K562 (cell line): ENCODE results near the gene RRAGD. TPM values are rescaled to one million over a fixed set of nuclear protein-coding genes. Genes with fewer than 3 reads are reported as not detected.

ENCODE experiments used
- ATAC-seq: fragments of 200-7000 bp; cut with Tn5 transposase; 3 replicates; pipeline ENCODE4 v1.9.1; 2020; ENCODE audit warnings: moderate library complexity
- BruUV-seq: library from RNA; stranded (reverse); fragments of 400-500 nt; replicated peaks from 2 replicates; lab custom pipeline; 2021; lab: Mats Ljungman, UMichigan
- CTCF ChIA-PET: fragments of 300-600 bp; formaldehyde crosslinking; extraction: SDS; loops from one replicate; lab custom pipeline; 2021; ENCODE audit warnings: low intra/inter-chr PET ratio; lab: Yijun Ruan, JAX
- POLR2A ChIA-PET: fragments of 300-600, 350-650 bp; sonication (Branson Sonifier 250); formaldehyde crosslinking; extraction: SDS; loops from one replicate; lab custom pipeline; 2021; ENCODE audit warnings: antibody characterized with exemption, inconsistent platforms; lab: Yijun Ruan, JAX
- DNase-seq, 4 experiments: peaks; one replicate each; pipeline versions ENCODE4 v3.0.0 to v3.0.0-alpha.2; 2011 to 2018; ENCODE audit warnings: low spot score in 3 of 4, mixed read lengths in 3 of 4; ENCODE audit errors: extremely low read depth in 1 of 4
- FAIRE-seq: peaks from 2 replicates; lab custom pipeline; 2011; peaks lifted over from hg19 to GRCh38; lab: Jason Lieb, UNC
- H2AFZ ChIP-seq: 2 replicates; pipeline ENCODE4 v1.6.0; 2011; ENCODE audit warnings: low read depth, low read length, control low read depth, inconsistent platforms
- H3K27ac ChIP-seq: fragments of 200-600 bp; 3 replicates; pipeline ENCODE4 v1.8.0; 2011; ENCODE audit warnings: low read depth, mild to moderate bottlenecking, control low read depth, inconsistent platforms, low read length, moderate library complexity, mixed read lengths; ENCODE audit errors: extremely low read depth
- H3K27me3 ChIP-seq, 2 experiments: fragments of 300-600 bp in 1 of 2; 2 replicates in 1 of 2; 3 replicates in 1 of 2; pipeline versions ENCODE4 v1.6.0 to v1.8.0; 2011; ENCODE audit warnings: inconsistent platforms in 2 of 2, low read length in 2 of 2, mild to moderate bottlenecking in 1 of 2, mixed read lengths in 1 of 2, moderate library complexity in 1 of 2; ENCODE audit not compliant: control insufficient read depth in 2 of 2, insufficient read depth in 2 of 2
- H3K36me3 ChIP-seq: fragments of 300-600 bp; 3 replicates; pipeline ENCODE4 v1.8.0; 2011; ENCODE audit warnings: mild to moderate bottlenecking, low read length, inconsistent platforms; ENCODE audit not compliant: control insufficient read depth, insufficient read depth
- H3K4me1 ChIP-seq, 2 experiments: fragments of 200-600 bp in 1 of 2; replicated peaks in 1 of 2; 2 replicates in 1 of 2; 3 replicates in 1 of 2; pipeline versions ENCODE4 v1.5.1 to v1.8.0; 2011; ENCODE audit warnings: inconsistent platforms in 2 of 2, low read length in 2 of 2, mild to moderate bottlenecking in 1 of 2, mixed read lengths in 1 of 2, moderate library complexity in 1 of 2; ENCODE audit not compliant: control insufficient read depth in 2 of 2, insufficient read depth in 2 of 2
- H3K4me2 ChIP-seq: 2 replicates; pipeline ENCODE4 v1.6.1; 2011; ENCODE audit warnings: low read length, control low read depth, inconsistent platforms, mixed read lengths; ENCODE audit not compliant: insufficient read depth
- H3K4me3 ChIP-seq: fragments of 200-600 bp; sonication (generic), shearing (Covaris generic); 2 replicates; pipeline ENCODE4 v1.5.1; 2016; ENCODE audit warnings: control low read depth, inconsistent platforms
- H3K79me2 ChIP-seq: fragments of 200-600 bp; 3 replicates; pipeline ENCODE4 v1.8.0; 2011; ENCODE audit warnings: low read length, inconsistent platforms; ENCODE audit not compliant: control insufficient read depth, insufficient read depth
- H3K9ac ChIP-seq, 2 experiments: 2 replicates each; pipeline versions ENCODE4 v1.6.0 to v1.6.1; 2011; ENCODE audit warnings: low read depth in 2 of 2, low read length in 2 of 2, control low read depth in 1 of 2, inconsistent platforms in 1 of 2, mild to moderate bottlenecking in 1 of 2, mixed read lengths in 1 of 2; ENCODE audit not compliant: insufficient read depth in 1 of 2
- H3K9me1 ChIP-seq: one replicate; pipeline ENCODE4 v1.6.0; 2011; ENCODE audit warnings: inconsistent platforms, mild to moderate bottlenecking, low read length, moderate library complexity; ENCODE audit not compliant: control insufficient read depth, insufficient read depth
- H3K9me3 ChIP-seq: replicated peaks from 2 replicates; pipeline ENCODE4 v1.5.1; 2011; ENCODE audit warnings: low read depth, low read length, inconsistent platforms; ENCODE audit not compliant: control insufficient read depth, insufficient read depth
- H4K20me1 ChIP-seq: replicated peaks from 2 replicates; pipeline ENCODE4 v1.6.1; 2011; ENCODE audit warnings: low read length, inconsistent platforms, mixed read lengths; ENCODE audit not compliant: control insufficient read depth, insufficient read depth
- ILK ChIP-seq: fragments of 450-650 bp; IDR thresholded peaks from 2 replicates; pipeline ENCODE4 v1.6.1; 2016; ENCODE audit warnings: missing genetic modification characterization, low read depth, mild to moderate bottlenecking, missing compliant biosample characterization, moderate library complexity, borderline replicate concordance
- POLR2B ChIP-seq: fragments of 450-650 bp; IDR thresholded peaks from 2 replicates; pipeline ENCODE4 v1.6.1; 2018; ENCODE audit warnings: low read depth; ENCODE audit not compliant: partially characterized antibody
- SAP30 ChIP-seq: fragments of 200-600 bp; sonication (generic); IDR thresholded peaks from 2 replicates; pipeline ENCODE4 v1.6.1; 2012; ENCODE audit warnings: borderline replicate concordance, low read depth, mild to moderate bottlenecking, moderate library complexity, low read length, control low read depth, inconsistent platforms; ENCODE audit not compliant: insufficient read depth, poor library complexity, severe bottlenecking
- SMC3 ChIP-seq: conservative IDR thresholded peaks from 2 replicates; pipeline ENCODE4 v1.6.1; 2011; ENCODE audit warnings: low read depth, low read length, improper control_type of control experiment; ENCODE audit not compliant: insufficient read depth
- ZNF436 ChIP-seq: fragments of 250-450, 450-650 bp; sonication (Bioruptor Pico); formaldehyde crosslinking; IDR thresholded peaks from 2 replicates; pipeline ENCODE4 v1.7.0; 2020; ENCODE audit warnings: mild to moderate bottlenecking
- ZNF639 ChIP-seq, 2 experiments: fragments of 200-800 bp in 1 of 2; sonication (Bioruptor generic) in 1 of 2; sonication (generic) in 1 of 2; formaldehyde crosslinking in 1 of 2; IDR thresholded peaks in 1 of 2; conservative IDR thresholded peaks in 1 of 2; 2 replicates each; pipeline versions ENCODE4 v1.5.0 to v1.6.1; 2016 to 2020; ENCODE audit warnings: missing compliant biosample characterization in 1 of 2, missing genetic modification characterization in 1 of 2, missing genetic modification reagents in 1 of 2
- ZNF77 ChIP-seq: fragments of 250-450 bp; sonication (Bioruptor Pico); IDR thresholded peaks from 2 replicates; pipeline ENCODE4 v1.5.0; 2020
- in situ Hi-C: fragments of 300-500 bp; cut with MboI; formaldehyde crosslinking; loops from 4 replicates; pipeline ENCODE4 v1.15.0; 2018; ENCODE audit warnings: inconsistent platforms, mixed read lengths
- intact Hi-C: fragments of 100-400 bp; cut with micrococcal nuclease; formaldehyde crosslinking; loops from 2 replicates; pipeline ENCODE4 v1.14.2; 2022
- polyA plus RNA-seq, 8 experiments: library from polyadenylated mRNA; depleted of rRNA in 4 of 8; stranded (reverse) in 5 of 8; unstranded in 3 of 8; fragments of >200 nt; fragmentation: Nextera tagmentation in 2 of 8; fragmentation: Illumina TruSeq in 1 of 8; extraction: Ambion mirVana in 2 of 8; extraction: Trizol in 1 of 8; gene quantifications; 2 replicates each; pipeline versions ENCODE4 v1.2.1 to v1.2.3, GENCODE V29; 2011 to 2014; ENCODE audit warnings: inconsistent platforms in 1 of 8, missing spikeins in 1 of 8
- total RNA-seq, 7 experiments: library from RNA; depleted of rRNA in 6 of 7; stranded (reverse); fragments of >200 nt in 6 of 7; fragmentation: Illumina TruSeq in 2 of 7; extraction: Trizol in 2 of 7; gene quantifications; 2 replicates each; pipeline versions ENCODE4 v1.2.1 to v1.2.3, GENCODE V29; 2011 to 2021; ENCODE audit warnings: low replicate concordance in 1 of 7
- TF ChIP-seq, protein P1 (sequence below), 3 experiments: IDR thresholded peaks in 2 of 3; conservative IDR thresholded peaks in 1 of 3; 2 replicates each; pipeline ENCODE4 v1.5.1; 2011 to 2012; ENCODE audit warnings: low read length in 3 of 3, mild to moderate bottlenecking in 3 of 3, control low read depth in 2 of 3, improper control_type of control experiment in 1 of 3, inconsistent platforms in 1 of 3, low read depth in 1 of 3, mixed read lengths in 1 of 3, moderate library complexity in 1 of 3; ENCODE audit not compliant: insufficient read depth in 2 of 3
- TF ChIP-seq, protein P2 (sequence below): sonication (generic); formaldehyde crosslinking; IDR thresholded peaks from 2 replicates; pipeline ENCODE4 v1.8.1; 2023; ENCODE audit warnings: mild to moderate bottlenecking, missing genetic modification reagents
- TF ChIP-seq, protein P3 (sequence below): fragments of 150-350 bp; IDR thresholded peaks from 2 replicates; pipeline ENCODE4 v1.6.1; 2014; ENCODE audit warnings: low read depth, mild to moderate bottlenecking, low read length, borderline replicate concordance

Gene RRAGD
- total and polyA plus RNA-seq, 9 of the 15 experiments (the other 6 are each of a cell fraction or from before 2014, with no cell fraction given), result 0.03 to 0.07 (median 0.04) TPM; not detected in 6

- TF ChIP-seq, protein P1, sequence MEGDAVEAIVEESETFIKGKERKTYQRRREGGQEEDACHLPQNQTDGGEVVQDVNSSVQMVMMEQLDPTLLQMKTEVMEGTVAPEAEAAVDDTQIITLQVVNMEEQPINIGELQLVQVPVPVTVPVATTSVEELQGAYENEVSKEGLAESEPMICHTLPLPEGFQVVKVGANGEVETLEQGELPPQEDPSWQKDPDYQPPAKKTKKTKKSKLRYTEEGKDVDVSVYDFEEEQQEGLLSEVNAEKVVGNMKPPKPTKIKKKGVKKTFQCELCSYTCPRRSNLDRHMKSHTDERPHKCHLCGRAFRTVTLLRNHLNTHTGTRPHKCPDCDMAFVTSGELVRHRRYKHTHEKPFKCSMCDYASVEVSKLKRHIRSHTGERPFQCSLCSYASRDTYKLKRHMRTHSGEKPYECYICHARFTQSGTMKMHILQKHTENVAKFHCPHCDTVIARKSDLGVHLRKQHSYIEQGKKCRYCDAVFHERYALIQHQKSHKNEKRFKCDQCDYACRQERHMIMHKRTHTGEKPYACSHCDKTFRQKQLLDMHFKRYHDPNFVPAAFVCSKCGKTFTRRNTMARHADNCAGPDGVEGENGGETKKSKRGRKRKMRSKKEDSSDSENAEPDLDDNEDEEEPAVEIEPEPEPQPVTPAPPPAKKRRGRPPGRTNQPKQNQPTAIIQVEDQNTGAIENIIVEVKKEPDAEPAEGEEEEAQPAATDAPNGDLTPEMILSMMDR (IDR thresholded peaks at IDR 0.05 in 2 of 3, conservative IDR thresholded peaks at IDR 0.05 in 1 of 3; ENCODE audit: insufficient read depth in 2 of 3, low read depth in 1 of 3, low read length in 3 of 3), result peak; percentile 72 to 83 (median 80)
- TF ChIP-seq SMC3, result 0 out of 2 replicates have a peak, but pooled peaks have one; percentile 23
- TF ChIP-seq ZNF436 (CRISPR knock-in tag), result no peak
- TF ChIP-seq, protein P2, sequence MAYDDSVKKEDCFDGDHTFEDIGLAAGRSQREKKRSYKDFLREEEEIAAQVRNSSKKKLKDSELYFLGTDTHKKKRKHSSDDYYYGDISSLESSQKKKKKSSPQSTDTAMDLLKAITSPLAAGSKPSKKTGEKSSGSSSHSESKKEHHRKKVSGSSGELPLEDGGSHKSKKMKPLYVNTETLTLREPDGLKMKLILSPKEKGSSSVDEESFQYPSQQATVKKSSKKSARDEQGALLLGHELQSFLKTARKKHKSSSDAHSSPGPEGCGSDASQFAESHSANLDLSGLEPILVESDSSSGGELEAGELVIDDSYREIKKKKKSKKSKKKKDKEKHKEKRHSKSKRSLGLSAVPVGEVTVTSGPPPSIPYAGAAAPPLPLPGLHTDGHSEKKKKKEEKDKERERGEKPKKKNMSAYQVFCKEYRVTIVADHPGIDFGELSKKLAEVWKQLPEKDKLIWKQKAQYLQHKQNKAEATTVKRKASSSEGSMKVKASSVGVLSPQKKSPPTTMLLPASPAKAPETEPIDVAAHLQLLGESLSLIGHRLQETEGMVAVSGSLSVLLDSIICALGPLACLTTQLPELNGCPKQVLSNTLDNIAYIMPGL, result no peak
These were observed 44.0 kb downstream of the RRAGD start (continued) for GRCh38 chr6:89368107-89368506.

GRCh38 chr6:89364586-89364985, 47.5 kb downstream of the RRAGD start:
- CTCF ChIA-PET, result no interaction called here
- H3K9ac ChIP-seq, result no peak overlapping the region
- no peaks in the 10 kb centered on the region for H3K36me3 ChIP-seq
- H3K27me3 ChIP-seq, result peaks cover 0 to 5% of the 10 kb centered on the region in 2 experiments; a peak in 1 of 5 replicates
- no peaks in the 10 kb centered on the region for H3K9me1 ChIP-seq
- no peaks in the 10 kb centered on the region for H3K4me1 ChIP-seq
- no peak for ATAC-seq
- H2AFZ ChIP-seq, result no peak overlapping the region
- H3K9me3 ChIP-seq, result no peaks in the 10 kb centered on the region
- in situ Hi-C loops, result no loop called here
- intact Hi-C loops, result no loop called here
- H3K27ac ChIP-seq, result no peak overlapping the region
- no peak overlapping the region for H3K4me2 ChIP-seq
- H3K4me3 ChIP-seq, result no peak overlapping the region
- POLR2A ChIA-PET, result interaction anchor here (1.2 kb wide), 1 partner anchor 10 kb away, joined by 4 read pairs; no protein-coding TSS in a partner anchor
- FAIRE-seq, result no peak
- no peak for DNase-seq
- no TSS peak for BruUV-seq
- no peaks in the 10 kb centered on the region for H3K79me2 ChIP-seq
- no peaks in the 10 kb centered on the region for H4K20me1 ChIP-seq
- TF ChIP-seq, protein P3, sequence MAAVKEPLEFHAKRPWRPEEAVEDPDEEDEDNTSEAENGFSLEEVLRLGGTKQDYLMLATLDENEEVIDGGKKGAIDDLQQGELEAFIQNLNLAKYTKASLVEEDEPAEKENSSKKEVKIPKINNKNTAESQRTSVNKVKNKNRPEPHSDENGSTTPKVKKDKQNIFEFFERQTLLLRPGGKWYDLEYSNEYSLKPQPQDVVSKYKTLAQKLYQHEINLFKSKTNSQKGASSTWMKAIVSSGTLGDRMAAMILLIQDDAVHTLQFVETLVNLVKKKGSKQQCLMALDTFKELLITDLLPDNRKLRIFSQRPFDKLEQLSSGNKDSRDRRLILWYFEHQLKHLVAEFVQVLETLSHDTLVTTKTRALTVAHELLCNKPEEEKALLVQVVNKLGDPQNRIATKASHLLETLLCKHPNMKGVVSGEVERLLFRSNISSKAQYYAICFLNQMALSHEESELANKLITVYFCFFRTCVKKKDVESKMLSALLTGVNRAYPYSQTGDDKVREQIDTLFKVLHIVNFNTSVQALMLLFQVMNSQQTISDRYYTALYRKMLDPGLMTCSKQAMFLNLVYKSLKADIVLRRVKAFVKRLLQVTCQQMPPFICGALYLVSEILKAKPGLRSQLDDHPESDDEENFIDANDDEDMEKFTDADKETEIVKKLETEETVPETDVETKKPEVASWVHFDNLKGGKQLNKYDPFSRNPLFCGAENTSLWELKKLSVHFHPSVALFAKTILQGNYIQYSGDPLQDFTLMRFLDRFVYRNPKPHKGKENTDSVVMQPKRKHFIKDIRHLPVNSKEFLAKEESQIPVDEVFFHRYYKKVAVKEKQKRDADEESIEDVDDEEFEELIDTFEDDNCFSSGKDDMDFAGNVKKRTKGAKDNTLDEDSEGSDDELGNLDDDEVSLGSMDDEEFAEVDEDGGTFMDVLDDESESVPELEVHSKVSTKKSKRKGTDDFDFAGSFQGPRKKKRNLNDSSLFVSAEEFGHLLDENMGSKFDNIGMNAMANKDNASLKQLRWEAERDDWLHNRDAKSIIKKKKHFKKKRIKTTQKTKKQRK, result no peak
- TF ChIP-seq SAP30, result no peak
- no peak for TF ChIP-seq POLR2B
- no peak for TF ChIP-seq ILK
- TF ChIP-seq ZNF639 (CRISPR knock-in tag; conservative IDR thresholded peaks at IDR 0.05 in 1 of 2, IDR thresholded peaks at IDR 0.05 in 1 of 2), result no peak
- TF ChIP-seq ZNF77 (CRISPR knock-in tag), result no peak
